IPS-18c (cell line): ENCODE data around the gene SYNGR3.
"Not testable (repeated sequence)": the region's sequence is repeated elsewhere in the genome, so short reads cannot be mapped to it uniquely, and the experiment has no call there.

ENCODE experiments used
- H3K4me3 ChIP-seq: 2 replicates; pipeline ENCODE4 v1.7.0; 2013; ENCODE audit warnings: low read depth, mild to moderate bottlenecking, low read length, moderate library complexity; ENCODE audit not compliant: insufficient read depth
- H3K9me3 ChIP-seq: one replicate; pipeline ENCODE4 v1.6.1; 2013; ENCODE audit warnings: mild to moderate bottlenecking, low read length, moderate library complexity; ENCODE audit not compliant: control insufficient read depth, insufficient read depth

SYNGR3 gene

DNA sequence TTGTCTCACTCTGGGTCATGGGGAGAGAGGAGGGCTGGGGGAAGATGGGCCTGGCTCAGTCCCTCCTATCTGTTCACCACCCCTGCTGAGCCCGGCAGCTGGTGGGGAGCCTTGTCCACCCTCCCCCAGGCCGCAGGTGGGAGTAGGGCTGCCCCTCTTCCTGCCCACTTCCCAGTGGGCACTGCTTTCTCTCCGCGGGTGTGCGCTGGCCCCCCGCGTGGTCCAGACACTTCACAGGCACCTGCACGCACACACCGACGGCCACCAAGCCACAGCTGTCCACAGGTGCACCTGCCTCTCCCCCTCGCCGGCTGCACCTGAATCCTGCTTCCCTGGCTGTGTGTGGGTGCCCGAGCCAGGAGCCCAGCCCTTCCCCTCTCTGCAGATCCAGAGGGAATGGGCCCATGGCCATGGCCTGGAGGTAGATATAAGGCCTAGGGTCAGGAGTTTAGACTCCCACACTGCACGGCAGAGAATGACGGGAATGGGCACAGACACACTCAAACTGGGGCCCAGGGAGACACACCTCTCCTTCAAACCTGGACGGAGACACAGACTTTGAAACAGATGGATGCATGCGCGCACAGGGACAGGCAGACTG is 39.0 kb downstream of the SYNGR3 start:
- no peaks in the 10 kb centered on the region for H3K9me3 ChIP-seq
- no peak overlapping the region for H3K4me3 ChIP-seq

DNA sequence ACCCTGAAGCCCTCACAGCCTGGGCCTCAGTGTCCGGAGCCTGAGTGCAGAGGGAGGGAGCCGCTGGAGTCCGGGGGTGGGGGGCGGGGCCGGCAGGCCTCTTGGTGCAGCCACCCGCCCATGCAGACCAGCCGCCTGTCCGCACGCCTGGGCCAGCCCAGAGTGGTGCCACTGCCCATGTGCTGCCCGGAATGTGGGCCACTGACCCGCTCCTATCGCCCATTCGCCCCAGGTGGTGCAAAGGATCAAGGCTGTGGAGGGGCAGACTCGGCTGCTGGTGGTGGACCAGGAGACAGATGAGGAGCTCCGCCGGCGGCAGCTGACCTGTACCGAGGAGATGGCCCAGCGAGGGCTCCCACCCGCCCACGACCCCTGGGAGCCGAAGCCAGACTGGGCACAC is 39.6 kb downstream of the SYNGR3 start:
- Histone ChIP-seq H3K9me3 (no peaks in the 10 kb centered on the region), H3K4me3 (no peak overlapping the region)

DNA sequence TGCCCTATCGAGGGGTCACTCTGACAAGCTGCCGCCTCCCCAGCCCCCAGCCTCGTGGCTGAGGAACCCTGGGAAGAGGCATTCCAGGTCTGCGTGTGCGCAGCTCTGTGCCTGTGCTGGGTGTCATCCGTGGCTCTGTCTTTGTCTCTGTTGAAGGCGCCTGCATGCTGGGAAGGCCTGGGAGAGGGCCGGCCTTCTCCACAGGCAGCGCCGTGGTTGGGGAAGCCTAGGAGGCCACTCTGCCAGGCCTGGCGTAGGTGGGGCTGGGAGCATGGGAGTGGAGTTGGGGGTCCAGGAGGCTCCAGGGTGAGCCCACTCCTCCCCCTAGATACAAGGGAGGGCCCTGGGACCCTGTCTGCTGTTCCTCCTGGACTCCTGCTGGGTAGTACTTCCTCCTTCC is 40.3 kb downstream of the SYNGR3 start:
- Histone ChIP-seq H3K4me3 (no peak overlapping the region), H3K9me3 (no peaks in the 10 kb centered on the region)

GRCh38 chr16:2031081-2031577 is 41.4 kb downstream of the SYNGR3 start:
- Histone ChIP-seq H3K9me3 (no peaks in the 10 kb centered on the region), H3K4me3 (no peak overlapping the region)

DNA sequence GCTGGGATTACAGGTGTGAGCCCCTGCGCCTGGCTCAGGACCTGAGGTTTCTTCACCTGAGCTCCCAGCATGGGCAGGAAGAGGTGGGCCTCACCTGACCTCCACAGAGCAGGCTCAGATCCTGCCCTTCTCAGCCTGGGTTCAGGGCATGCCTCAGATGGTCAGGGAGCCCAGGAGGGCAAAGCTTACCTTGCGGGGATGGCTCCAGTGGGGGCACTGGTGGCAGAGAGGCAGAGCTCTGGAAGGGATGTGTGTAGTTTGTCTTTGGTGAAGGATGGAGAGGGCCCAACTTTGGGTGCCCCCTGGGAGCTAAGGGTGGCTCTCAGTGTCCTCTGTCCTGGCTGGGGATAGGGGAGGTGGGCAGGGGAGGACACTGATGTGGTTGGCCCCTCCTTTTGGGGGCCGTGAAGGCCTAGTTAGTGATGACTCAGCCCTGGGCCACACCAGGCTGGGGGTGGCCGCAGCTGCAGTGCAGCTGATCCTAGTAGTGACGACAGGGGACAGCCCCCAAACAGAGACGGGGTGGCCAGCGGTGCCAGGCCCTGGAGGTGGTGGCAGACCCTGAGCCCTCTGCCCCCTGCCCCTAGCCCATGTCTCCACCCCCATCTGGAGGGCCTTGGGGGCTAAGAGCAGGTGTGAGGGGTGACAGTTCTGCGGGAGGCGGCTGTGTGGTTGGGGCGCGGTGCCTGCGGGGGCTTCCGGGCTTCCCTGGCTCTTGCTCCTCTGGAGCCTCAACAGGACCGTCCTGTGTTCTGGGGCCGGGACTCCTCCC is 42.7 kb downstream of the SYNGR3 start:
- H3K9me3 ChIP-seq, result no peaks in the 10 kb centered on the region
- H3K4me3 ChIP-seq, result no peak overlapping the region

- no peaks in the 10 kb centered on the region for H3K9me3 ChIP-seq
- no peak overlapping the region for H3K4me3 ChIP-seq
Measured at GRCh38 chr16:2033057-2033908, 43.5 kb downstream of the SYNGR3 start.

- H3K4me3 ChIP-seq, H3K9me3 ChIP-seq: not testable (repeated sequence)
Measured at GRCh38 chr16:2033909-2034695, 44.3 kb downstream of the SYNGR3 start.

GRCh38 chr16:2034696-2035430 is 45.1 kb downstream of the SYNGR3 start:
- Histone ChIP-seq H3K9me3 (no peaks in the 10 kb centered on the region), H3K4me3 (no peak overlapping the region)

GRCh38 chr16:2035431-2036199 is 45.8 kb downstream of the SYNGR3 start:
- H3K9me3 ChIP-seq, result no peaks in the 10 kb centered on the region
- H3K4me3 ChIP-seq, result no peak overlapping the region

DNA sequence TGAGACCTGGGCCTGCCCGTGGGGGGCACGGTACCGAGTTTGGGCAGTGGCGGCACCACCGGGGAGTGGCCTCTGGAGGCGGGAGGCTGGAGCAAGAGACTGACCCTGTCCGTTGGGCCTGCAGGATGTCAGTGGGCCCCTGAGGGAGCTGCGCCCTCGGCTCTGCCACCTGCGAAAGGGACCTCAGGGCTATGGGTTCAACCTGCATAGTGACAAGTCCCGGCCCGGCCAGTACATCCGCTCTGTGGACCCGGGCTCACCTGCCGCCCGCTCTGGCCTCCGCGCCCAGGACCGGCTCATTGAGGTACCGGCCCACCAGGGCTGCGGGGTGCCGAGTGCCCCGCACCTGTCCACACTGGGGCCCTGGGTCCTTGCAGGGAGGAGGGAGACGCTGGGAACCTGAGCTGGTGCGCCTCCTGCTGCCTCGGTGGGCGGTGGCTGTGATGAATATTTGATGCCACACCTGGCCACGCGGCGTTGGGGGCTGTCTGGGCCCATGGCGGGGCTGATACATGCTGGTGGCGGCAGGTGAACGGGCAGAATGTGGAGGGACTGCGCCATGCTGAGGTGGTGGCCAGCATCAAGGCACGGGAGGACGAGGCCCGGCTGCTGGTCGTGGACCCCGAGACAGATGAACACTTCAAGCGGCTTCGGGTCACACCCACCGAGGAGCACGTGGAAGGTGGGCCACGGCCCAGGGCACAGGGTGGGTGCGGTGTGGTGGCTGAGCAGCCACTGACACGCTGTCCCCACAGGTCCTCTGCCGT is 46.6 kb downstream of the SYNGR3 start:
- Histone ChIP-seq H3K9me3 (no peaks in the 10 kb centered on the region), H3K4me3 (no peak overlapping the region)

DNA sequence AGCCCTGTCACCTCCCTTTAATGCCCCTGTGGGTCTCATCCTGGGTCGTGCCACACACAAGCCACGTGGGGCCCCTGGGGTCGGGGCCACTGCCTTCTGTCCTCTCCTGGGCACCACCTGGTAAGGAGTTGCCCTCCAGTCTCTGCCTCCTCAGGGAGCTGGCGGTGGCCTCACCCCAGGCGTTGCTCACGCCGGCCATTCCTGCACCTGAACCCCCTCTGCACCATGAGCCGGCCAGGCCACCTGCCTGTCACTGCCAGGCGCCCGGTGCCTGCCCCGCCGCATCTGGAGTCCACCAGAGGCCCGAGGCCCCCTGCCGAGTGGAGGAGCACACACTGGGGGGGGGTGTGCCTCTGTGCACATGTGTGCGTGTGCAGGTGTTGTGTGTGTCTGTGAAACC is 47.3 kb downstream of the SYNGR3 start:
- H3K9me3 ChIP-seq, result no peaks in the 10 kb centered on the region
- H3K4me3 ChIP-seq, result no peak overlapping the region

DNA sequence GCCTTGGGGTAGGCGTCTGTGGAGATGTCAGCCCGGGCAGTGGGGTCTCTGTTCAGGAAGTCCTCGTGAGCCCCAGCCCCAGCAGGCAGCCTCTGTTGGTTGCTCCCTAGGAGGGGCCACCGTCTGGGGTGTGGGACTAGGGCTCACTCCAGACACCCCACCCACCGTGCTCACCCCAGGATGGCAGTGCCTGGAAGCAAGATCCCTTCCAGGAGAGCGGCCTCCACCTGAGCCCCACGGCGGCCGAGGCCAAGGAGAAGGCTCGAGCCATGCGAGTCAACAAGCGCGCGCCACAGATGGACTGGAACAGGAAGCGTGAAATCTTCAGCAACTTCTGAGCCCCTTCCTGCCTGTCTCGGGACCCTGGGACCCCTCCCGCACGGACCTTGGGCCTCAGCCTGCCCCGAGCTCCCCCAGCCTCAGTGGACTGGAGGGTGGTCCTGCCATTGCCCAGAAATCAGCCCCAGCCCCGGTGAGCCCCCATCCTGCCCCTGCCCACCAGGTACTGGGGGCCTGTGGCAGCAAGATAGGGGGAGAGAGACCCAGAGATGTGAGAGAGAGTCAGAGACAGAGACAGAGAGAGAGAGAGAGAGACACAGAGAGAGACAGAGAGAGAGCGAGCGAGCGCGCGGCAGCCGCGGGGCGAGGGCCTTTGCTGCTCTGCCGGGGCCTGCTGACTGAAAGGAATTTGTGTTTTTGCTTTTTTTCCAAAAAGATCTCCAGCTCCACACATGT is 48.0 kb downstream of the SYNGR3 start:
- Histone ChIP-seq H3K9me3 (no peaks in the 10 kb centered on the region), H3K4me3 (no peak overlapping the region)

DNA sequence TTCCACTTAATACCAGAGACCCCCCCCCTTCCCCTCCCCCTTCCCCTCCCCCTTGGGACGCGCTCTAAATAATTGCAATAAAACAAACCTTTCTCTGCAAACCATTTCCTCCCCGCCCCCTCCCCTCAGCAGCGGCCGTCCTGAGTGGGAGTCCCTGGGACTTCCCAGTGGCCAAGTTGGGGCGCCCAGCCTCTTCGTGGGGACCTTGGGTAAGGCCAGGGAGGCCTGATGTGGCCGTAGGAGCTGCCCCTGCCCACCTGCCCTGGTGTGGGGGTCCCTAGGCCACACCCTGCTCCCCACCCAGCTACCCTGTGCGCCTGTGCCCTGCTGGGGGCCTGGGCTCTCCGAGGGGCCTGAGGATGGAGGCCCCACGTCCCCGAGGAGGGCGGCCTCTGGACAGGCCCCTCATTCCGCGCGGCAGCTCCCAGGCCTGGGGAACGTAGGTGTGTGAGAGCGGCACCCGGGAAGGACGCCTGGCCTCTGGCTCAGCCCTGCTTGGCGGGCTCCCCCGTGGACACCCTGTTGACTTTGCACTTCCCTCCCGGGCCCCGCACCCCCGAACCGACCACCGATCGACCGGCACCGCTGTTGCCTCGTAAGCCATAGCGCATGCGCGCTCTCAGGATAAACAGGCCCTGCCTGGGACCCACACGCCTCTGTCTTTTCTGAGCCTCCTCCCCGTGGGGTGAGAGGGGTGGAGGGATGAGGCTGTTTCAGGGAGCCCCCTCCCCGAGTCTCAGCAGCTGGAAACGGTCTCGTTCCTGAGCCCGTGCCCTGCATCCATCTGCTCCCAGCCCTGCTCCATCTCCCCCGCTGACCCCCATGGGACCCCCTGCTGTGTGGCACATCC is 48.8 kb downstream of the SYNGR3 start:
- no peak overlapping the region for H3K4me3 ChIP-seq
- no peaks in the 10 kb centered on the region for H3K9me3 ChIP-seq
